SK-N-SH (cell line): ENCODE data around the gene VPS18.
A peak's percentile ranks its signal among the peaks of the same experiment; 100 is the strongest.

Experiments used
- CTCF ChIP-seq: fragments of 200-600 bp; sonication (generic); IDR thresholded peaks from 2 replicates; pipeline ENCODE4 v1.6.1; 2017; ENCODE audit warnings: antibody characterized with exemption, mild to moderate bottlenecking, moderate library complexity
- GABPA ChIP-seq: IDR thresholded peaks from 2 replicates; pipeline ENCODE4 v1.4.0; 2012; ENCODE audit warnings: low read depth, mild to moderate bottlenecking
- YY1 ChIP-seq: IDR thresholded peaks from 2 replicates; pipeline ENCODE4 v1.4.0; 2012; ENCODE audit warnings: low read depth, mild to moderate bottlenecking

GRCh38 chr15:40941528-40942336 is 47.5 kb downstream of the VPS18 start:
- no peak for TF ChIP-seq YY1
- TF ChIP-seq CTCF = peak; percentile 49
- TF ChIP-seq GABPA = no peak
